CD4-positive, alpha-beta T cell treated with Interferon alpha-2 for 1 hour (primary cell): ENCODE data around the gene DCC.

ENCODE experiments used
- DNase-seq, 2 donors: peaks; one replicate each; pipeline ENCODE4 v3.0.0-alpha.2; 2020 to 2022

The DCC gene

DNA sequence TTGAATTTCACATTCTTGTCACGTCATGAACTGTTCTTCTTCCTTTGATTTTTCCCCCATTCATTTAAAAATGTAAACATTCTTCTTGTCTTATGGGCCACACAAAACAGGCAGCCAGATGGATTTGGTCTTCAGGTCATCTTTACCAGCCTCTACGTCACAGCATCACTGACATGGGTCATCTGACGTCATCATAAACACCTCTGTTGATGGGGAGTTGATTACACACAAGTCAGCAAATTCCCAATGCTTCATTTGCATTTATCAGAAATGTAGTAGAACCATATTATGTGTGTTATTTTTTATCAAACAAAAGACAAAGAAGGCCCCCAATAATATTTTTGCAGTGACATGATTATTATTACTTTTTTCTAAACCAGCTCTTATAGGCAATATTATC is 777.9 kb downstream of the DCC start:
- no peak for DNase-seq

DNA sequence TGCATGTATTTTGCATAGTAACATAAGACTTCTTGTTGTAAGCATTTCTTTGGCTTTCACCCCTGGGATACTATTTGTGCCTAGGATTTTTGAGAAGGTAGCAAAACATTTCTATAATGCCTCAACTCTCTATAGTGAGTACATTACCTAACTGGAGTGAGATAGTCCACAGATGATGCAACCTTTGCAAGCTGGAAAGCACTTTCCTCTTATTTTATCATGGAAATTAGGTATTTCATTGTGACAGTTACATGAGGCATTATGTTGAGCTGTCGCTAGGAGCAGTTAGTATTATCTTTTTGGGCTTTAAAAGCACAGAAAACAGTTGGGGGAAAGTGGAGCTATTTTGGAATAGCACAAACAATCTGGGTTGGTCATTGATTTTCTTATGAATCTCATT is 786.2 kb downstream of the DCC start:
- no peak for DNase-seq

DNA sequence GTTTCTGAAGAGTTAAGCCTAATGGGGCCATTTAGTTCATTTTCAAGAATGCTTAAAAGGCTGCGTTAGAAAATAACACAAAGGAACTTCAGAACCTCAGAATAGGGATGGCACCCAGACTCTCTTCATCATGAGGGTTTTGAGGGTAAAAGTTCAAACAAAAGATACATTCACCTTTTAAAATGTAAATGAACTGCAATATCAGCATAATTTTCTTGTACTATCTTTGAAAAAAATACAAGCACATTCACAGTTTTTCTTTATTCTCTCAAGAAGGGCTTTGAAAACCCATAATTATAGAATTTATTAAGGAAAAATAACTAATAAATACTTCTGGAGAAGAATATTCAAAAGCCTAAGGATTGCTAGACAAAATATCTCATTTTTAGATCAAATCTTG is 791.0 kb downstream of the DCC start:
- DNase-seq, result no peak

DNA sequence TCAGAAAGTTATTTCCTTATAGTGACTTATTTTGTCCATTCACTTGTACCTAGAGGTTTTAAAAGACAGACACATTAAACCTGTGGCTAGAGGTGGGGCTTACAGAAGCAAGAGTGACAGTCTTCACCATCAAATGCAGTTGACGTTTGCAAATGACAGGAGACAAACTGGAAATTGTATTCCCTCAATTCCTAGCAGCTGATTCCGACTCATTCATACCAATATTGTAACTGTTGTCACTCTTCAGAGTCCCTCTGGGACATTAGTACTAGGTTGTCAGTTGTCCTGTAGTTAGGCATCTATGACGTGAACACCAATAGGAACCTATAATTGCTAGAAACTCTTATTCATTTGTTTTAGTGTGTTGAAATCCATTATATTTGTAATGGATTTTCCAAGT is 794.7 kb downstream of the DCC start:
- no peak for DNase-seq

DNA sequence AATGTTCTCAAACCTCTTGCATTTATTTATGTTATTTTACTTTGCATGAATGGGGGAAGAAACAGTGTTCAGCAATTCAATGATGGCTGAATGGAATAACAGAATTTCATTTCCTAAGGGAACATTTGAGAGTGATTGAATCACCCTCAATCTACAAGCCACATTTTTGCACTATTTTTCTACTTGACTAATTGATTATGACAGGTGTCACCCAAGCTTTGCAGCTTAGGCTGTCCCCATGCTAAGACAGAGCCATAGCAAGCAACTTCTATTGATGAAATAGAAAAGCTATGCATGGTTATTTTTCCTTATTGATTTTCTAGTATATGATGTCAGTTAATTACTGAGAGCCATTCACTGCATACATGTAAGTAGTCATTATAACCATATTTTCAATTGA is 795.7 kb downstream of the DCC start:
- no peak for DNase-seq

DNA sequence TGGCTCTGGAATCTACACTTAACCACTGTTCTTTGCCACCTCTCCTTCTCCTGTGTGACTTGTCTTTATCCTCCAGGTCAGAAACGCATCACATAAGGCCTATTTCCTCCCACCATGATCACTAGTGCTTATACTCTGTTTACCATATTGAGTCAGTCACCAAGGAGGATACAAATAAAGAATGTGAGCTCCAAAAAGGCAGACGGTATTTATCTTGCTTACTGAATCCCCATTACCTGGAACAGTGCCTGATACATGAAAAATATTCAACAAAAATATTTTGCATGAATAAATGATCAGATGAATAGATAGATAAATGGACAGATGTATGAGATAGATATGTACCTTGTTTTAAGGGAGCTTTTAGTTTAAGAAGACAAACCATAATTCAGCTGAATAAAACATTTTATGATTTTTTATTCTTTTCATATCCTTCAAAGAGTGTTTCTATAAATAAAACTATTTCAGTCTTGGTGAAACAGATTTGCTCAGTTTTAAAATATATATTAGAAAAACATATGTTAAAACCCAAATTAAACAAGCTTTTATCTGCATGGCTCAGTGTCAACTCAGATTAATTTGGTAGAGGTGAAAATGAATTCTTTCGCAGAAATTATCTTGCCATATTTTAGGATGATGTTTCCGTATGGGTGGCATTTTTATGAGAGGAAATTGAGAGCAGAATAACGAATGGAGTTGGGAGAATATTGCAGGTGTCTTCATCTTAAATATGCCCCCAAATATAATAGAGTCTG is 799.9 kb downstream of the DCC start:
- DNase-seq, result no peak

DNA sequence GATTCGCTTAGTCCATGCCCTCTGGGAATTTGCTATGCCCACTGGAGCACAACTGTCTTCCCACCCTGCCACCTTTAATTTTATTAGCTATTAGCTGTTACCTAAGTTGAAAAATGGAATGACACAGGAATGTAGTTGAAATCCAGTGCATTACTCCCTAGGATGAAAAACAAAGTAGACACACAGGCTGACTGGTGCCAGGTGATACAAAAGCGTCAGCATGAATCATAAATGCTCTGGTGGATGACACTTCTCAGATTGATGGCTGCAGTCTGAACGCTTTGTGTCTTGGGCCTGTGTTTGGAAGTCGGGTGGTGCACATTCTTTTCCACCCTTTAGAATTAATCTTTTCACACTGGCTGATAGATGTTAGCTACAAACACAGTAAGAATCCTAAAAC is 802.0 kb downstream of the DCC start:
- DNase-seq, result no peak

DNA sequence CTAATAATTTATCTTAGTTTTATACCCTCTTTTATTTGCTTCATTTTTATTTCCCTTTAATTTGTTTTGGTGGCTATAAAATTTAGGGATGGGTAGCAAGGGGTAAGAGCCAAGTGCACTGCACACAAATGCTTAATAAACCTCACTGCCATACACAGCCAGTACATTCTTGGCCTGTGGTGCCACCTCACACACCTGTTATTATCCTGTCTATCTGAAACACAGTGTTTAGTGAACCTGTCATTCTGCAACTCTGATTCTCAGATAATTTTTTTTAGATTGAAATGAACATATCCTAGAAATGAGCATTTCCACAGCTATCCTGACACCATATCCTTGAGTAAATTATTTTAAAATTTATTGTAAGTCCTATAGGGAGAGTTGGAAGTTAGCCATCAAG is 807.5 kb downstream of the DCC start:
- no peak for DNase-seq

DNA sequence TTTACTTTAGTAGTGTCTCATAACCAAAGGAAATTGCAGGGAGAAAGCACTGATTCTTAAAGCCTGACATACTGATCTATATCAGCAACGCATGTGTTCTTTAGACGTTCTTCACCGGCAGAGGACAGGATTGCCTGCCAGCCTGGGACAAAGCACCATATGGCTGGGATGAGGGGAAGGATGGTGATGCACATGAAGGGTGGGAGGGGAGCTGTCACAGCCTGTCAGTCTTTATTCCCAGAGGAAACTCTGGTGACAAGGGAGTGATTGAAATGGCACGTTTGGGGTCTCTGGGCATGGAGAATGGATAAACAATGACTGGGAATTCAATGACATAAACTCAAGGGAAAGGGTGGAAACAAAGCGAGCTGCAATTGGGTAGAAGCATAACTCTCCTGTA is 808.1 kb downstream of the DCC start:
- no peak for DNase-seq

DNA sequence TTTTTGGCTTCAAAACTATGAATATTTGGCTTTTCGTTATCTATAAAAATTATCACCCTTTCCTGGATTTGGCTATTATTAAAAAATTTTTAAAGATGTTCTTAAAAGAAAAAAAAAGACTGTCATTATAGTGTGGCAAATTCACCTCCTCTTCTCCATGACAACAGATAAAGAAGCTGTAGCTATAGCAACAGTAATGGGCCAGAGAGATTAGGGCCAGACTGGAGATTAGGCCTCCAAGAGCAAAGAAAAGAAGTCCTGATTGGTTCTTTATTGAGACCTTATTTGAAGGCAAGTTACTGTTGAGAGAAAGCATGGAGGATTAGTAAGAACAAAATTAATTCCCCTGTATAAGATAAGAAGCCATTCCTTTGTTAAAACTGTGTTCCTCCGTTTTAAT is 812.5 kb downstream of the DCC start:
- DNase-seq, result no peak

DNA sequence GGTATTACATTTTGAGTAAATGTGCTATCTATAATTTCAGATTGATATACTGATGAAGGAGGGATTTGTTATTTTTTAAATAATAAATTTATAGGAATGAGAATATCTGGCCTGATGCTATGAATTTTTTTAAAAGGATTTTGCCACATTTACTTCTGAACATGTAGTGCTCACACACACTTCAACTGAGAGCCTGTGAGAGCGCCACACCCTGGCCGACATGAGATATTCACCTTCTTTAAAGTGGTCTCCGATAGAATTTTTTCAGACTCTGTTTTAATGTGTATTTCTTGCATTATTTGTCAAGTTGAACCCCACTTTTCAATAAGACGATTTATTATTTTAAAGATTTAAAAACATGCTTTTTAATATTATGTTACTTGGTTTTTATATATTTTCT is 813.3 kb downstream of the DCC start:
- no peak for DNase-seq

DNA sequence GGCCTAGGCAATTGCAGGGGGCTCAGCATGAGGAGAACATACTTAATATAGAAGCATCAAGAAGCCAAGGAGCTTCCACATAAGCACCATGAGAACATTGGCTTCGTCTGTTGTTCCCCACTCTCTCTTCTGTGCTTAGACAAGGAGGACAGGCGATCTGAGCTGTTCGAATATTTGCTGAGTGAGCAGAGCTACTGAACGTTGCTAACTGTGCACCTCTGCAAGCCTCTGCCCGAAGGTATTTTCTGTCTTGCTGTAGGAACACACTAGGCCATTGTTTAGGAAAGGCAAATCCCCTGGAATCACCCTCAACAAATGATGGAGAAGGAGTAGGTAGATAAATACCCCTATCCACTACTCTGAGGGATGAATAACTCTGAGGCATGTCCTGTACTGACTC is 813.8 kb downstream of the DCC start:
- no peak for DNase-seq

DNA sequence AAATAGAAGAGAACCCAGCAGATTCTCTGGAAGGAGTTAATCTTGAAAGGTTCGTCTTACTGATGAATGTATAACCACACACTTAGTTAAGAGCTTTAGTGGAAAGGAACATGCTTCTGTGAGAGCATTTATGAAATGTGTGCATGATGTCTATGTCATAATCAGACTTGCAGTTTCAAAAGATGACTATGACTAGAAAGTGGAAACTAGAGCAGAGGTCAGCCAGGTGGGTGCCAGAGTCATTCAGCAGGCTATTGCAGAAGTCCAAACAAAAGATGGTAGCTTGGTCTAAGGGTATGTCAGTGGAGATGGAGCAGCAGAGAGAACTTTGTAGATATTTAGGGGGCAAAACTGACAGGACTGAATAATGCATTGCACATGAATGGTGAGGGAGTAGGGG is 825.8 kb downstream of the DCC start:
- no peak for DNase-seq

DNA sequence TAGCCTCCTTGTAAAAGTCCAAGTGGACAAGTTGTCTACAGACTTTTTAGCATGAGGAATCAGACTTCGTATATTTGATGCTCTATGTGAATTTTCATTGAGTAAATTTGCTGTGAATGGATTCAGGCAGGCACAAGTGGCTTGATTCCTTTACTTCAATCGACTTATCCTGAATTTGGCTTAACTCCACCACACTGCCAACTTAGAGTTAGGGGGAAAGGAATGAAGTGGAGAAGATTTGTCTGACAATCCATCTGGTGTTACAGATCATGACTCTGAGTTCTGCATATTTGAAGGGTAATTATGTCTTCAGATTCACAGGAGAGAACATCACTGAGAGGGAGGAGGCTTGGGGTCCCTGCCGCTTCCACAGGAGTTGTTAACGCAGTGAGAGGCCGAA is 829.3 kb downstream of the DCC start:
- no peak for DNase-seq

DNA sequence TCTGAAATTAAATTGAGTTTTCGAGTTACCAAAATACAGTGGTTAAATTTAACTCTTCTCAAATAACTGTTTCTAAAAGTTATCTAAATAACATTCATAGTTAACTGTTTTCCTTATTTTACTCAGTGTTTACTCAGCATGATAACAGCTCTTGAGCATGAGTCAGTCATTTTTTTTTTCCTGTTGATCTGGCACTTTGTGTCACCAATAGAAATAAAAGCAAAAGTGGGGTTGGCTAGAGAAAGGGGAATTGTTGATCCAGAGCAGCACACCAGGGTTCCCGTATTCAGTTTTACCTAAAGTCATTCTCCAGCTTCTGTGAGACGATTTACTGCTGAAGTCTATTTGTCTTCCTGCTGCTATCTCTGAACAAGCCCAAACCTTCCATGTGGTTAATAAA is 851.6 kb downstream of the DCC start:
- DNase-seq, result no peak

DNA sequence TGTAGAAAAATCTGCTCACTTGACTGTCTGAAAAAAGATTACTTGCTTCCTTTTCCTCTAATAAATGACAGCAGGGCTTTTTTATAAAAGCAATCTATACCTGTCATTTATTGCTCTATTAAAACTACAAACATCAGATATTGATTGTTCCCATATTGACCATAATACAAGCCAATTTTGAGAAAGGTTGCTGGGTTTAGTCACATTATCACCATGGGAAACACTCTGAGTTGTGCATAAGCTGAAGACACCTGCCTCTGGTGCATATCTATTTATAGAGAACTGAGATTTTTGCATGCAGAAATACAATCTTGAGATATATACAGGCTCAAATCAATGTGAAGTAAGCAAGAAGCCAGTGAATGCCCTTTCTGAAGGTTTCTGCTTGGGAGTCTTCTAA is 853.9 kb downstream of the DCC start:
- no peak for DNase-seq

DNA sequence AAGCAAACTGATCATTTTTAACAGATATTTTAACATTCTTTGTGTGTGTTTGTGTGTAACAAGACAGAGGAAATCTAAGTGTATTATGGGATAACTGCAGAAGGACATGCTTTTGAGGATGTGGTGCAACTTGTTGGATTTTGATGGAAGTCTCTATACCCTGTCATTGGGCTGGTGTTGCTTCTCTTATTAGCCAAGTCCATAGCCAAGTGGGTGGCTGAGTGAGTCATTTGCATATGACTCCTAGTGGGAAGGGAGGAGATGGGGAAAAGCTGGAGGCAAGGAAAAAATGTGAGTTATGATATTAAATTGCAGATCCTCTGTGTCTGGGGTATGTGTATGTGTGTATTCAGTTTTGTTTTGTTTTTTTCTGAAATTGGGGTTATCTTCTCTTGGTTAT is 879.9 kb downstream of the DCC start:
- no peak for DNase-seq

DNA sequence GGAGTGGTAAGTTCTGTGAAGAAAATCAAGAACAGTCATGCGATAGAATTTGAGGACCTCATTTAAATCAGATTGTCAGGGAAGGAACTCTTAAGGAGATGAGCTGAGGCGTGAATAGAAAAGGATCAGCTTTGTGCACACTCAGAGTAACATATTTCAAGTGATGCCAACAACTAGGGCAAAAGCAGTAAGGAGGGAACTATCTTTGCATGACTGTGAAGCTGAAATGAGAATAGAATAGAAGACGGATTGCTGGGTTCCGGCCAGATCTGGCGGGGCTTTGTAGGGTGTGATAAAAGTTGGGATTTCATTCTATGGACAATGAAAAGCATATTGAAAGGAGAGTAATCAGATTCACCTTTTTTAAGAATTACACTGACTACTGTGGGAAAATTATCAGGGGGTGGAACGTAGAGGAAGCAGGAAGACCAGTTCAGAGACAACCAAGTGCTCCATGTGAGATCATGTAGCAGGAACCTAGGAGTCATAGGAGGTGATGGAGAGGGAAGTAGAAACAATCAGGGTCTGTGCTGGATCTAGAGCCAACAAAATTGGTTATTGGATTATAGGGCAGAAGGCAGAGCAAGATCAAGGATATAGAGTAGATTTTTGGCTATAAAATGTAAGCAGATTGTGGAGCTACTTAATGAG is 884.3 kb downstream of the DCC start:
- no peak for DNase-seq

DNA sequence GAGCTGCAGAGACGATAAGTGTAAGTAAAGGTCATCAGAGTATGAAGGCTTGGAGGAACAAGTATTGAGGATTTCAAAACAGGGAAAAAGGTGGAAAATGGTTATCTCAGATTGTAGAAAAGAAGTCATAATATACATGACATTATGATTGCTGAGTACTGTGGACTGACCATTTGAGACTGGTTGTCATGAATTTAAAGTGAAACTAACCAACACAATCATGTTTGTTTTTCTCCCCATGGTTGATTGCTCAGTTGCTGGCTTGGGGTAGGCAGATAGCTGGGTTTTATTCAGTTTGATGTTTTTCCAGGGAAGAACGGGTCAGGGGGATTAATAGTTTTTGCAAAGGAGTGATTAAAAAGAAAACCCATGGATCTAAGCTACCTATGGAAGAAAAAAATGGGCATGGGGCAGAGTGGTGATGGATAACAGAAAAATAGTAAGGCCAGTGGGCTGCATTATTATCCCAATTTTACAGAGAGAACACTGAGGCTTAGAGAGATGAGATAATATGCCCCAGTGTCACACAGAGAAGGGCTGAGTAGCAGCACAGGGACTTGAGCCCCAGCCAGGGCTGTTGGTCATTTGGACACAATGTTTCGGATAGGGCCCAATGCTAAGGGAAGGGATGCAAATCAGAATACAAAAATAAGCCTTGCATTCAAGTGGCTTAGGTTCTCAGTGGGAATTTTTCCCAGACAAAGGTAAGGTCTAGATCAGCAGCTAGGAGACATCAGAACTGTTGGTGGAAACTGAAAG is 885.7 kb downstream of the DCC start:
- DNase-seq, result no peak

DNA sequence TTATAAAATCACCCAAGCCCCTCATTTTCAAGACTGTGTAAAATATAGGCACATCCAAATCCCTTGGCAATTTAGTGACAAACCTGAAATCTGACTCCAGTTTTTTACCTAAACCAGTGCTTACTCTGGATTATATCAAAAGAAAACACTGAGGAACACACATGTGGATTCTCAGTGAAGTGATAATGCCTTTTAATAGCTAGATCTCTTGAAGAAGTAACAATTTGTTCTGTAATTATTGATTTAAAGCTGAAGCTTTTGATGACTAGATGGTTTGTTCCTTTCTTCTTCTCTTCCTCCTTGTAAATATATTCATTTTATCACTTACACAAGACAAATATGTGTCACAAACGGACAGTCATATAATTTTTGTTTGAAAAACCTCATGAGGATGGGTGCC is 894.6 kb downstream of the DCC start:
- DNase-seq, result no peak

DNA sequence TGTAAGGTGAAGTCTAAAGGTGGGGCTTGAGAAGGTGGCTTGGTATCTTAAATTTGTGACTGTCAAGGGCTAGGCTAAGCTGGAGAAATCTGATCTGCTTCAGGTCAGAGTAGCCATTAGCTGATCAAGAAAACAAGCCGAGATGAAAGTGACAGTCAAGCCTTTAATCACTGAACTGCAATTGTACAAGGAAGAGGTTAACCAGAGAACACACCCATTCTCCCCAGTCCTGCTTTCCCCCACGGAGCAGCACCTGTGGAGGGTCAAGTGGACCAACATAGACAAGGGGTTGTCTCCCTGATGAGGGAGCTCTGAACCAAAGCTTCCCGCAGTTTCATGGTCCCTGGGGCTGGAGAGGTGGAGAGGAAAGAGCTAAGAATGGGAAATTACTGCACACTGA is 901.2 kb downstream of the DCC start:
- DNase-seq, result no peak

DNA sequence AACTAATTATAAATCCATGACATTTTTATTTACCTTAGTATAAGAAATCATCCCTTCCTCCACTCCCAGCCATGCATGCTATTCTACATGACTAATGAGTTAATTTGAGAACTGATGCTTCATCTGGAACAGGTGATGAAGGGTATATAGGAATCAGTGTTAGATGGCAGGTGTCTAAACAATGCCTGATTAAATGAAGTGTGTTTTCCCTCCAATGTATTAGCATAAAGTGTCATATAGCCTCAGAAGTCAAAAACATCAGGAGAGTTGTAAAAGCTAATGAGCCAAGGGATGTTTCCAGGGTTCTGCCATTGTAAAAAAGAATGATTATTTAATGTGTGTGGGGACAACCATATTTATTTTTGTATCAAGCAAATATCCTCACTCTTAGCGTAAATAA is 913.8 kb downstream of the DCC start:
- no peak for DNase-seq

DNA sequence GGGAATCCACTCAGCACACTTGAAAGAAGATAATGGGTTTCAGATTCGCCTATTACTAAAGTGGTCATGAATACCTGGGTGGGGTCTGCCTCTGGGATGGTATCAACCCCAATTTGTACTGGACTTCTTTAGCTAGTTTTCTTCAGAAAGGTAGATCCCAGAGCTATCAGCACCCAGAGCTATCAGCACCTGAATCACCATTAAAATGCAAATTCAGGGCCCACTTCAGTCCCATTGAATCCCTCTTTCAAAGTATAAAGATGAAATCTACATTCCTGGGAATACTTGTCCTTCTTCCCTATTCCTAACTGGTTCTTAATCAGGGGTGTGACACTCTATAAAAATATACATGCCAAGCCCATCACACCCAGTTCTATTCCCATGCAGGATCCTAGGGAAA is 914.3 kb downstream of the DCC start:
- DNase-seq, result no peak

DNA sequence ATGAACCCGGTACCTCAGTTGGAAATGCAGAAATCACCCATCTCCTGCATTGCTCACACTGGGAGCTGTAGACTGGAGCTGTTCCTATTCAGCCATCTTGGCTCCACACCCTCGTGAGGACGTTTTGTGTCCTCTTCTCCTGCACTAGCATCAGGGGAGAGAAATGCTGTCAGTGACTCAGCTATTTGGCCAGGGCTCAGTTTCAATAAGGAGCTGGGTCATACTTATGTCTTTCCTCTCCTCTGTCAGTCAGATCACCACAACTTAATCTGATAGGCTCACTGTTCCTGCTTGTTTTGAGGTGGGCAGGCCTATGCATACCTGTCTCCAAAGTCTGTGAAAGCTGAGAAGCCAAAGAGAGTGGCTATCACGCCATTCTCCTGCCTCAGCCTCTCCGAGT is 921.2 kb downstream of the DCC start:
- no peak for DNase-seq
